Fibroblast of lung (primary cell): Measurements from ENCODE around the gene SLC25A25. TPM values are rescaled to one million over a fixed set of nuclear protein-coding genes. Genes with fewer than 3 reads are reported as not detected.

Experiments used
- DNase-seq, 2 donors: peaks; one replicate each; pipeline versions ENCODE4 v3.0.0 to v3.0.0-alpha.2; 2010; ENCODE audit warnings: low read depth in 2 of 2
- H2AFZ ChIP-seq: 2 replicates; pipeline ENCODE4 v1.5.1; 2012; ENCODE audit warnings: low read length, control low read depth, inconsistent platforms
- H3K27ac ChIP-seq: 2 replicates; pipeline ENCODE4 v1.5.1; 2011; ENCODE audit warnings: low read length, control low read depth; ENCODE audit not compliant: insufficient read depth
- H3K27me3 ChIP-seq: 2 replicates; pipeline ENCODE4 v1.5.1; 2011; ENCODE audit warnings: mild to moderate bottlenecking, low read length; ENCODE audit not compliant: control insufficient read depth, insufficient read depth
- H3K36me3 ChIP-seq: 2 replicates; pipeline ENCODE4 v1.5.1; 2011; ENCODE audit warnings: low read length; ENCODE audit not compliant: control insufficient read depth, insufficient read depth
- H3K4me1 ChIP-seq: 2 replicates; pipeline ENCODE4 v1.5.1; 2011; ENCODE audit warnings: low read length; ENCODE audit not compliant: control insufficient read depth, insufficient read depth; ENCODE audit errors: extremely low read depth
- H3K4me2 ChIP-seq: 2 replicates; pipeline ENCODE4 v1.5.1; 2011; ENCODE audit warnings: low read length, control low read depth; ENCODE audit not compliant: insufficient read depth; ENCODE audit errors: extremely low read depth
- H3K4me3 ChIP-seq, 4 experiments: fragments of 200-600 bp in 1 of 4; sonication (generic) in 1 of 4; replicated peaks in 1 of 4; 2 replicates each; pipeline ENCODE4 v1.5.1; 2011 to 2016; ENCODE audit warnings: low read length in 4 of 4, low read depth in 3 of 4, mild to moderate bottlenecking in 3 of 4, control low read depth in 2 of 4, inconsistent platforms in 1 of 4, mixed read lengths in 1 of 4; ENCODE audit not compliant: insufficient read depth in 1 of 4; ENCODE audit errors: control extremely low read depth in 1 of 4
- H3K79me2 ChIP-seq: 2 replicates; pipeline ENCODE4 v1.5.1; 2012; ENCODE audit warnings: mild to moderate bottlenecking, low read length, inconsistent platforms; ENCODE audit not compliant: control insufficient read depth, insufficient read depth
- H3K9ac ChIP-seq: 2 replicates; pipeline ENCODE4 v1.5.1; 2011; ENCODE audit warnings: mild to moderate bottlenecking, low read length, control low read depth; ENCODE audit not compliant: insufficient read depth
- H3K9me3 ChIP-seq: 2 replicates; pipeline ENCODE4 v1.5.1; 2012; ENCODE audit warnings: low read depth, low read length; ENCODE audit not compliant: control insufficient read depth, insufficient read depth
- H4K20me1 ChIP-seq: 2 replicates; pipeline ENCODE4 v1.5.1; 2011; ENCODE audit warnings: low read length; ENCODE audit not compliant: control insufficient read depth, insufficient read depth; ENCODE audit errors: extremely low read depth
- EZH2 ChIP-seq: IDR thresholded peaks from 2 replicates; pipeline ENCODE4 v1.5.1; 2012; ENCODE audit warnings: low read length, control low read depth, mild to moderate bottlenecking; ENCODE audit errors: missing control alignments
- polyA plus RNA-seq, 2 donors: library from polyadenylated mRNA; depleted of rRNA in 1 of 2; stranded (reverse) in 1 of 2; unstranded in 1 of 2; fragments of >200 nt; gene quantifications; 2 replicates each; pipeline ENCODE4 v1.2.1, GENCODE V29; 2011 to 2012; ENCODE audit warnings: missing spikeins in 1 of 2
- total RNA-seq: library from RNA; depleted of rRNA; stranded (reverse); fragments of >200 nt; gene quantifications from 2 replicates; pipeline ENCODE4 v1.2.1, GENCODE V29; 2014
- TF ChIP-seq, protein P1 (sequence below), 2 donors: IDR thresholded peaks in 1 of 2; conservative IDR thresholded peaks in 1 of 2; 1 replicate in 1 of 2; 2 replicates in 1 of 2; pipeline ENCODE4 v1.5.1; 2011 to 2012; ENCODE audit warnings: low read length in 2 of 2, control low read depth in 1 of 2, inconsistent platforms in 1 of 2, low read depth in 1 of 2, mild to moderate bottlenecking in 1 of 2

The SLC25A25 gene
- total and polyA plus RNA-seq, 2 donors (not counting 1 experiment from before 2014, with no cell fraction given), result 14.0 to 30.7 TPM

DNA sequence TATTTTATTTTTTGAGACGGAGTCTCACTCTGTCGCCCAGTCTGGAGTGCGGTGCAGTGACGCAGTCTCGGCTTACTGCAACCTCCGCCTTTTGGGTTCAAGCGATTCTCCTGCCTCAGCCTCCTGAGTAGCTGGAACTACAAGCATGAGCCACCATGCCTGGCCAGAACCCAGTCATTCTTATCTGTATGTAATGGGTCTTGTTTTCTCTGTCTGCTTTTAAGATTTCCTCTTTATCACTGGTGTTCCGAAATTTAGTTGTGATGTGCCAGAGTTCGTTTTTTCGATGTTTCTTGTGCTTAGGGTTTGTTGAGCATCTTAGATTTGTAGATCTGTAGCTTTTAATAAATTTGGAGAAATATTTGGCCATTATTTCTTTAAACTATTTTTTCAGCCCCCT, 19.2 kb downstream of the SLC25A25 start:
- no peaks in the 10 kb centered on the region for H3K36me3 ChIP-seq
- TF ChIP-seq, protein P1, sequence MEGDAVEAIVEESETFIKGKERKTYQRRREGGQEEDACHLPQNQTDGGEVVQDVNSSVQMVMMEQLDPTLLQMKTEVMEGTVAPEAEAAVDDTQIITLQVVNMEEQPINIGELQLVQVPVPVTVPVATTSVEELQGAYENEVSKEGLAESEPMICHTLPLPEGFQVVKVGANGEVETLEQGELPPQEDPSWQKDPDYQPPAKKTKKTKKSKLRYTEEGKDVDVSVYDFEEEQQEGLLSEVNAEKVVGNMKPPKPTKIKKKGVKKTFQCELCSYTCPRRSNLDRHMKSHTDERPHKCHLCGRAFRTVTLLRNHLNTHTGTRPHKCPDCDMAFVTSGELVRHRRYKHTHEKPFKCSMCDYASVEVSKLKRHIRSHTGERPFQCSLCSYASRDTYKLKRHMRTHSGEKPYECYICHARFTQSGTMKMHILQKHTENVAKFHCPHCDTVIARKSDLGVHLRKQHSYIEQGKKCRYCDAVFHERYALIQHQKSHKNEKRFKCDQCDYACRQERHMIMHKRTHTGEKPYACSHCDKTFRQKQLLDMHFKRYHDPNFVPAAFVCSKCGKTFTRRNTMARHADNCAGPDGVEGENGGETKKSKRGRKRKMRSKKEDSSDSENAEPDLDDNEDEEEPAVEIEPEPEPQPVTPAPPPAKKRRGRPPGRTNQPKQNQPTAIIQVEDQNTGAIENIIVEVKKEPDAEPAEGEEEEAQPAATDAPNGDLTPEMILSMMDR (conservative IDR thresholded peaks at IDR 0.05 in 1 of 2, IDR thresholded peaks at IDR 0.05 in 1 of 2; ENCODE audit: low read depth in 1 of 2, low read length in 2 of 2), result no peak
- no peak for TF ChIP-seq EZH2
- H4K20me1 ChIP-seq, result no peaks in the 10 kb centered on the region
- H3K4me1 ChIP-seq, result peaks cover 13% of the 10 kb centered on the region
- DNase-seq, result no peak
- H3K4me3 ChIP-seq, result no peak overlapping the region
- H3K9me3 ChIP-seq, result no peaks in the 10 kb centered on the region
- no peak overlapping the region for H2AFZ ChIP-seq
- no peaks in the 10 kb centered on the region for H3K27me3 ChIP-seq
- no peak overlapping the region for H3K27ac ChIP-seq
- peaks cover 56% of the 10 kb centered on the region for H3K79me2 ChIP-seq
- H3K4me2 ChIP-seq, result no peak overlapping the region
- no peak overlapping the region for H3K9ac ChIP-seq

DNA sequence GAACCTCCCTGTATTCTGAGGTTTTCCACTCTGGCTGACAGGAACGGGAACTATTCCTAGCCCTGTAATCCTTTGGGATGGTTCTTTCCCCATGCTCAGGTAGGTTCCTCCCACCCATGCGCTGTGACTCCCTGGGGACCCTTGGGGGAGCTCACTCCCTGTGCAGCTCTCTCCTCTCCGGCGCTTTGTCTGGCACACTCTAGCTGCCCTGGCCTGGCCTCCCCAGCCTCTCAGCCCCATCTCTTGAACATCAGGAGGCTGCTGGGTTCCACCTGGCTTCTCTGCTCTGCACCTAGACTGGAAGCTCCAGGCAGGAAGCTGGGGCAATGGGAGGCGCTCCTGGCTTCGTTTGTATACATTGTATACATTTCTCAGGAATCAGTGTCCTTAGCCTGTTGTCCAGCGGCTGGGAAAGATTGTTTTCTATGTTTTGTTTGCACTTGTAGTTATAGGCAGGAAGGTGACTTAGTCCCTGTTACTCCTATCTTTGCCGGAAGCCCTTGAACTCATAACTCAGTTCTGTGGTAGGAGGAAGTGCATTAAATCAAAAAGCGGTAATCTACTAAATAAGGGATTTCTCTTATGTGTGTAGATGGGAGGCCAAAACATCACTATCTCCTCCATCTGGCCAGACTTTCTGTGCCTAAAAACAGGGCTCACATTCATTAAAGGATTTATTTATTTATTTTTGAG, 20.4 kb downstream of the SLC25A25 start:
- Histone ChIP-seq H4K20me1 (no peaks in the 10 kb centered on the region), H3K79me2 (peaks cover 62% of the 10 kb centered on the region), H3K9me3 (no peaks in the 10 kb centered on the region), H3K27me3 (no peaks in the 10 kb centered on the region), H3K27ac (no peak overlapping the region), H3K36me3 (no peaks in the 10 kb centered on the region), H3K9ac (no peak overlapping the region), H3K4me2 (no peak overlapping the region), H3K4me3 (no peak overlapping the region), H3K4me1 (peaks cover 19% of the 10 kb centered on the region), H2AFZ (no peak overlapping the region)
- no peak for DNase-seq
- TF ChIP-seq, protein P1 (conservative IDR thresholded peaks at IDR 0.05 in 1 of 2, IDR thresholded peaks at IDR 0.05 in 1 of 2; ENCODE audit: low read depth in 1 of 2, low read length in 2 of 2), result no peak
- no peak for TF ChIP-seq EZH2

DNA sequence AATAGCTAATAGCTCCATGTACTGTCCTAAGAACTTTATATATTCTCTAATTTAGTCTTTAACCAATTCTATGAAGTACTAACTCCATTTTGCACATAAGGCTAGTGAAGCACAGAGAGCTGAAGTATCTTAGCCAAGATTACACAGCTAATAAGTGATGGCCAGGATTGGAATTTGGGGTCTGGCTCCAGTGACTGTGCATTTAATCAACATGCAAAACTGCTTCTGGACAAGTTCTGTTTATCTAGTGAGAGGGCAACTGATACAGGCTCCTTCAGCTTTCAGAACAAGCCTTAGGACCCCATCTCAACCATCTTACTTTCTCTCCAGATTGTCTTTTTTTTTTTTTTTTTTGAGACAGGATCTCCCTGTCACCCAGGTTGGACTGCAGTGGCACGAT, 21.3 kb downstream of the SLC25A25 start:
- no peak overlapping the region for H2AFZ ChIP-seq
- H4K20me1 ChIP-seq, result no peaks in the 10 kb centered on the region
- H3K4me1 ChIP-seq, result peaks cover 24% of the 10 kb centered on the region
- no peaks in the 10 kb centered on the region for H3K36me3 ChIP-seq
- H3K79me2 ChIP-seq, result peaks cover 57% of the 10 kb centered on the region
- no peak for DNase-seq
- no peak overlapping the region for H3K9ac ChIP-seq
- H3K4me3 ChIP-seq, result no peak overlapping the region
- TF ChIP-seq, protein P1 (conservative IDR thresholded peaks at IDR 0.05 in 1 of 2, IDR thresholded peaks at IDR 0.05 in 1 of 2; ENCODE audit: low read depth in 1 of 2, low read length in 2 of 2), result no peak
- TF ChIP-seq EZH2, result no peak
- H3K4me2 ChIP-seq, result no peak overlapping the region
- H3K9me3 ChIP-seq, result no peaks in the 10 kb centered on the region
- H3K27me3 ChIP-seq, result no peaks in the 10 kb centered on the region
- no peak overlapping the region for H3K27ac ChIP-seq
